D341Med (cell line): Measurements from ENCODE around the gene PRKCD.

Source experiments
- DNase-seq: peaks from one replicate; pipeline ENCODE4 v3.0.0; 2012; ENCODE audit warnings: low spot score

Gene PRKCD

GRCh38 chr3:53170325-53171063 is 9.5 kb downstream of the PRKCD start:
- no peak for DNase-seq

GRCh38 chr3:53171064-53171418 is 10.0 kb downstream of the PRKCD start:
- no peak for DNase-seq

GRCh38 chr3:53171827-53172505 is 11.0 kb downstream of the PRKCD start:
- DNase-seq: no peak

- DNase-seq: no peak
Measured at GRCh38 chr3:53173107-53173506, 12.1 kb downstream of the PRKCD start.

- DNase-seq: no peak
Measured at GRCh38 chr3:53174346-53175250, 13.6 kb downstream of the PRKCD start.

GRCh38 chr3:53175613-53176540 is 14.9 kb downstream of the PRKCD start:
- no peak for DNase-seq

- no peak for DNase-seq
Measured at GRCh38 chr3:53178246-53178645, 17.2 kb downstream of the PRKCD start.

GRCh38 chr3:53179580-53179979 is 18.6 kb downstream of the PRKCD start:
- no peak for DNase-seq

GRCh38 chr3:53180305-53181023 is 19.5 kb downstream of the PRKCD start:
- DNase-seq: no peak

- DNase-seq: no peak
Measured at GRCh38 chr3:53181024-53181371, 20.0 kb downstream of the PRKCD start.

GRCh38 chr3:53181528-53181927 is 20.5 kb downstream of the PRKCD start:
- no peak for DNase-seq

- no peak for DNase-seq
Measured at GRCh38 chr3:53182764-53183355, 21.9 kb downstream of the PRKCD start.

GRCh38 chr3:53183514-53183913 is 22.5 kb downstream of the PRKCD start:
- DNase-seq: no peak

GRCh38 chr3:53184701-53185100 is 23.7 kb downstream of the PRKCD start:
- DNase-seq: no peak

GRCh38 chr3:53185761-53186465 is 24.9 kb downstream of the PRKCD start:
- DNase-seq: no peak

GRCh38 chr3:53186726-53187125 is 25.7 kb downstream of the PRKCD start:
- DNase-seq: no peak

- DNase-seq: no peak
Measured at GRCh38 chr3:53187430-53187829, 26.4 kb downstream of the PRKCD start.

- no peak for DNase-seq
Measured at GRCh38 chr3:53188136-53188685, 27.2 kb downstream of the PRKCD start.

GRCh38 chr3:53188720-53189119 is 27.7 kb downstream of the PRKCD start:
- no peak for DNase-seq

- no peak for DNase-seq
Measured at GRCh38 chr3:53189276-53189675, 28.3 kb downstream of the PRKCD start.
